ENCODE results near the gene ZCCHC7. TPM values are rescaled to one million over a fixed set of nuclear protein-coding genes. Genes with fewer than 3 reads are reported as not detected.

Gene ZCCHC7
- total and polyA plus RNA-seq, 2 of the 8 experiments (the other 6 are each of a cell fraction or from before 2014, with no cell fraction given), result 12.2 to 27.5 TPM

- TF ChIP-seq CTCF (IDR thresholded peaks at IDR 0.05; ENCODE audit: control extremely low read depth in 1 of 3, insufficient read depth in 1 of 3, low read depth in 1 of 3, low read length in 3 of 3) (no peak), TAF1 (IDR thresholded peaks at IDR 0.05; ENCODE audit: low read depth, low read length) (no peak), SIN3A (conservative IDR thresholded peaks at IDR 0.05 in 1 of 2, IDR thresholded peaks at IDR 0.05 in 1 of 2; ENCODE audit: low read depth in 1 of 2, low read length in 2 of 2) (no peak), SAP30 (IDR thresholded peaks at IDR 0.05; ENCODE audit: insufficient read depth, insufficient replicate concordance, low read length) (no peak)
Observed at GRCh38 chr9:37255944-37256862, 135.8 kb downstream of the ZCCHC7 start (continued).
